HG03280 (cell line): ENCODE measurements around the gene RBBP8NL.

Experiments used
- ATAC-seq: cut with Tn5 transposase; IDR thresholded peaks from one replicate; pipeline ENCODE4 v1.9.1; 2021; ENCODE audit warnings: mild to moderate bottlenecking, moderate library complexity; ENCODE audit not compliant: unreplicated experiment

The RBBP8NL gene

GRCh38 chr20:62462976-62463592, 35.7 kb upstream of the RBBP8NL start:
- no peak for ATAC-seq

- no peak for ATAC-seq
These were observed 34.5 kb upstream of the RBBP8NL start for GRCh38 chr20:62461834-62462233.

GRCh38 chr20:62461157-62461556, 33.8 kb upstream of the RBBP8NL start:
- ATAC-seq, result no peak

- ATAC-seq, result no peak
These were observed 33.3 kb upstream of the RBBP8NL start for GRCh38 chr20:62460678-62461077.

- ATAC-seq, result no peak
These were observed 32.1 kb upstream of the RBBP8NL start for GRCh38 chr20:62459488-62459887.

DNA sequence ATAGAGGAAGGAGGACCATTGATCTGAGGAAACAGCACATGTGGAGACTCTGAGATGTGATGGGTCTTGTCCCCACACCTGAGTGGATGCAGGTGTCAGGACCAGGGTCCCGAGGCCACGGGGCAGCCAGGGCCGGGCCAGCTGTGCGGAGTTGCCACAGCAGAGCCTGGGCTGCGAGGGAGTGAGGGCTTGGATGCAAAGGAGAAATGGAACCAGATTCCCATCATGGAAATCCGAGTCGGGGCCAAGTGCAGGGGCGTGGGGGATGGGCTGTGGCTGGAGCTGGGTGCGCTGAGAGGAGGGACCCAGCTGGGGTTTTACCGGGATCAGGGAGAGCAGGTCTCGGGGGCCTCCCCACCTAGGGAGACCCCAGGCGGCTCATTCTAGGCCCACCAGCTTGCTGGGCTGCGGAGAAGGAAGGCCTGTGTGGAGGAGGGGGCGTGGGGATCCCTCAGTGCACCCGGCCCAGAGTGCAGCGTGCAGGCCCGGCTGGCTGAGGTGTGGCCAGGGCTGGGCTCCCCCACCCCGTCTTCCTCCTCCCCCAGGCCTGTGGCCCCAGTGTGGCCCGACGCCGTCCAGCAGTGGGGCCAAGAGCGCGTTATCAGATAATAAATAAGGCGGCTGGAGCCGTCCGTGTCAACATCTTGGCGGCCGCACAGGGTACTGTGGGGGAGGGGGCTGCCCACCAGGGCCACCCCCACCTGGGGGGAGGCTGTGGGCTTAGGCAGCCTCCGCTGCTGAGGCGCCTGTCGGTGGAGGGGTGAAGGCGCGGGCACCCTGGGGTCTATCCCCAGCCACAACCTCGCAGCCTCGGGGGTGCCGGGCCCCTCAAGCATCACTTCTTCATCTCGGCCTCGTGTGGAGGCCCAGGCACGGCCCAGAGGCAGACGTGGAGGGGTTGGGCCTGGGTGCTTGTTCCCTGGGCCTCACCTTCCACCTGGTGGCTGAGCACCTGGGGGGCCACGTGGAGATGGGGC, 31.2 kb upstream of the RBBP8NL start:
- ATAC-seq, result no peak

DNA sequence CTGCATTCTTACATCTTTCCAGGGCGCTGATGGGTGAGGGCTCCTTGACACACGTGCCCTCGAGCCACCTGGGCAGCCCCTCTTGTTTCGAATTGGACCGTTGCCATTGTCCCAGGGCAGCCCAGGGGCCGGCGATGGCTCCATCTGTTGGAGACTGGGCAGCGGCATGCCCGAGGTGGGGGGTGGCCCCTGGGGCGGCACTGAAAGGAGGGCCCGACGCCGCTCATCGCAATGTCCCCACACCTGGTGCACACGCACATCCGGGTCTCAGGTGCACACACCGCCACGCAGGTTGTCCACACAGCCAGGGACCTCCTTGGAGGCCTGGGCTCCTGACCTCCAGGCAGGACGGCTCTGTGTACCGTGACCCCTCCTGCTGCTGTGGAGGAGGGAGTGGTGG, 30.5 kb upstream of the RBBP8NL start:
- no peak for ATAC-seq

DNA sequence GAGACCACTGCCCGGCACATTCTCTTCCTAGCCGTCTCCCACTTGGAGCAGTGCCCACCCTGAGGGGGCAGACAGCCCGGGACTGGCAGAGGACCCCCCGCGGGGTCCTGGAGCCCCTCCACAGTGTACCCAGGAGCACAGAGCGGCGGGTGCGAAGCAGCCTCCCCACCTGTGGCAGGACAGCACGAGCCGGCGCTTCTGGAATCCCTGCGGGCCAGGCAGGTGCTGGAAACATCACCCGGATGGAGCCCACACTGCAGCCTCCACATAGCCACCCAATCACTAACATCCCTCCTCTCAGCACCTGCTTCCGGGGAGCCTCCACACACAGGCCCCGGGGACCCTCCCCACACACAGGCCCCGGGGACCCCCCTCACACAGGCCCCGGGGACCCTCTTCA, 29.8 kb upstream of the RBBP8NL start:
- ATAC-seq, result no peak

DNA sequence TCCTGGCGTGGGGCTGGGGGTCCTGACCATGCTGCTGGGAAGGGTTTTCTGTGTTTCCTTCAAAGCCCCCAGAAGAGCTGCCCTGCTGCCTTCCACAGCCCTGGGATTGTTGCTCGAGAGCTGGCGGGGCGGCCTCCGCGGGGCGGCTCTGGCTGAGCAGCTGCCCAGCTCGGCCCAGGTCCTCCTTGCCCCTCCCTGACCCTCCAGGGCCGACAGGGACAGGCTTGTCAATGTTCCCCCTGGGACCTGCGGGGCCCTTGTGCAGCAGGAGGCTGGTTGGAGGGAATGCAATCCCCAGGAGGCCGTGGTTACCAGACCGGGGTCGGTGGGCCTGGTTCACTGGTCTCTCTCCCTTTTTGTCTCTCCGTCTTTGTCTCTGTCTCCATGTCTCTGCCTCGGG, 28.6 kb upstream of the RBBP8NL start:
- no peak for ATAC-seq

- no peak for ATAC-seq
These were observed 27.7 kb upstream of the RBBP8NL start for GRCh38 chr20:62454904-62455636.

GRCh38 chr20:62453186-62453808, 26.0 kb upstream of the RBBP8NL start:
- ATAC-seq, result no peak

- no peak for ATAC-seq
These were observed 25.2 kb upstream of the RBBP8NL start for GRCh38 chr20:62452475-62453095.

GRCh38 chr20:62451970-62452369, 24.6 kb upstream of the RBBP8NL start:
- no peak for ATAC-seq

GRCh38 chr20:62451156-62451767, 23.9 kb upstream of the RBBP8NL start:
- no peak for ATAC-seq

GRCh38 chr20:62449951-62450691, 22.8 kb upstream of the RBBP8NL start:
- ATAC-seq, result no peak

DNA sequence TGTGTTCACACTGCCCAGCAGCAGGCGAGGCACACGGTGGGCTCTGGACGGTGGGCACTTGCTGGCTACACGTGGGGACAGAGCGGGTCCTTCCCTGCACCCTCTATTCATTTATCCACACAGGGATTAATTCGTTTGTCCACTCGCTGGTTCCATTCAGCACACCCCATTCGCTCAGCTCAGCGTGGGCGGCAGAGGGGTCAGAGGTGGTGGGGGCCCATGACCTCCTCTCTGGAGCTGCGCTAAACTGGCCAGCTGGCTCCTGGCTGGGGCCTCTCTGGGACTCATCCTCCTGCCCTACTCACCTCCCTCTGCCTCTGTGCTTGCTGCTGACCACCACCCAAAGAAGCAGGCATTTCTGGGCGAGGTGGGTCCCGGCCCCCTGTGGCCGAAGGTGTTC, 21.4 kb upstream of the RBBP8NL start:
- no peak for ATAC-seq

- ATAC-seq, result no peak
These were observed 20.7 kb upstream of the RBBP8NL start for GRCh38 chr20:62448038-62448437.

DNA sequence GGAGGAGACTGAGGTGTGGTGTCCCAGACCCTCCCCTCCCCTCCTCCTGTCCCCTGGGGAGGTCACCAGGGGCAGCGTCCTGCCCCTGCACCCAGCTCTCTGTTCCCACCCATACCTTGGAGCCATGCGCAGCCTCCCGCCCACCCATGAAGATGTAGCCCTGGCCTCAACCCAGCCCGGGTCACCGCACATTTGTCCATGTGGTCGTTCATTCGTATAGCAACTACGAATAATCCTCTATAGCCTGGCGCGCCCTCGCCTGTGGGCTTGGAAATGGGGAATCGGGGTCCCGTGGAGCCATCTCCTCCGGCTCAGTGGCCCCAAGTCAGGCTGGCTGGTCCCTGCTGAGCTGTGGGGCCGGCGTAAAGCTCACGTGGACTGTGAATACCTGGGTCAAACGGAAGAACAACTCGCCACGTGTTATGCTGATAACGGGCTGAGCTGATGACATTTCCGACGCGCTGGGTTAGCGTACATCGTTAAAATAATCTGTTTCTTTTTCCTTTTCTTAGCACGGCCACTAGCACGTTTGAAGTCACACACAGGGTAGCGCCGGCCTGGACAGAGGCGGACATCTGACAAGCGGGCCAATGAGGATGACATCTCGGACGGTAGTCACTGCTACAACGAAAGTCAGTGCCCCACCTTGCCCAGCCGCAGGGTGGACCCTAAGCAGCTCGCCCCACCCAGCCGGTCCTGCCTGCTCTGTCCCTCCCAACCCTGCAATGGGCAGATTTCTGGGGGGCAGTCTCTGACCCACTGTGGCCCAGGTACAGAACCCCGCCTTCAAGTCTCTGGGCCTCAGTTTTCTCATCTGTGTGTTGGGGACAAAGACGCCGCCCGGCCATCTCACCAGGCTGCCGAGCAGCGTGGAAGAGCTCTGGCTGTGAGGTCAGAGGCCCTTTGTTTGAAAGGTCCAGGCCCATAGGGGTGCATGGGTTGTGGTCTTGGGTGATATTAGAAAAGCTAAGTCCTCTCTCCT, 19.8 kb upstream of the RBBP8NL start:
- no peak for ATAC-seq
